Stimulated activated naive CD4-positive, alpha-beta T cell (primary cell): ENCODE results near the gene ZNF304.

Experiments used
- DNase-seq, 6 experiments: peaks; one replicate each; lab custom pipeline; 2025; lab: John Stamatoyannopoulos, UW

Gene ZNF304

GRCh38 chr19:57350877-57351805 lies at the start of gene ZNF304:
TSS of gene ZNF304 (plus strand) at chr19:57351271. CDS start at chr19:57351665, 394 bp downstream.
- DNase-seq = peak; percentile 47 to 81 (median 74)

- no peak for DNase-seq
These were observed 49.0 kb upstream of the ZNF304 start for GRCh38 chr19:57302020-57302465.

GRCh38 chr19:57302727-57303401 lies 48.2 kb upstream of the ZNF304 start:
- DNase-seq = no peak

GRCh38 chr19:57305056-57305455 lies 46.0 kb upstream of the ZNF304 start:
- DNase-seq = no peak

- no peak for DNase-seq
These were observed 42.6 kb upstream of the ZNF304 start for GRCh38 chr19:57308514-57308913.

GRCh38 chr19:57310792-57311191 lies 40.3 kb upstream of the ZNF304 start:
- DNase-seq = no peak

- no peak for DNase-seq
These were observed 36.9 kb upstream of the ZNF304 start for GRCh38 chr19:57314146-57314545.

GRCh38 chr19:57317503-57317902 lies 33.6 kb upstream of the ZNF304 start:
- no peak for DNase-seq

- no peak for DNase-seq
These were observed 31.2 kb upstream of the ZNF304 start for GRCh38 chr19:57319869-57320179.

- DNase-seq = peak; percentile 66 to 86 (median 82)
These were observed 30.6 kb upstream of the ZNF304 start, which contains the start of gene ZNF543 for GRCh38 chr19:57320180-57321084. TSS of gene ZNF543 (plus strand) at chr19:57320472. CDS start at chr19:57320854, 382 bp downstream.

- no peak for DNase-seq
These were observed 30.0 kb upstream of the ZNF304 start for GRCh38 chr19:57321116-57321515.

- no peak for DNase-seq
These were observed 29.3 kb upstream of the ZNF304 start for GRCh38 chr19:57321751-57322150.

- DNase-seq = no peak
These were observed 26.1 kb upstream of the ZNF304 start for GRCh38 chr19:57324992-57325391.

GRCh38 chr19:57327993-57328392 lies 23.1 kb upstream of the ZNF304 start:
- no peak for DNase-seq

- no peak for DNase-seq
These were observed 16.9 kb upstream of the ZNF304 start for GRCh38 chr19:57334191-57334590.

GRCh38 chr19:57338877-57339276 lies 12.2 kb upstream of the ZNF304 start:
- no peak for DNase-seq

- no peak for DNase-seq
These were observed 8.5 kb upstream of the ZNF304 start for GRCh38 chr19:57342582-57342981.

- DNase-seq = no peak
These were observed 2.9 kb upstream of the ZNF304 start for GRCh38 chr19:57348136-57348535.

GRCh38 chr19:57351867-57352266 lies 796 bp downstream of the ZNF304 start:
- no peak for DNase-seq

GRCh38 chr19:57355916-57356315 lies 4.8 kb downstream of the ZNF304 start:
- DNase-seq = no peak

- DNase-seq = no peak
These were observed 6.3 kb downstream of the ZNF304 start for GRCh38 chr19:57357406-57357805.

GRCh38 chr19:57359300-57359699 lies 8.2 kb downstream of the ZNF304 start:
- no peak for DNase-seq
